GM19193 (cell line): ENCODE results near the gene NTSR2.

ENCODE experiments used
- POLR2A ChIP-seq: IDR thresholded peaks from 4 replicates; pipeline ENCODE4 v1.6.1; 2011; ENCODE audit not compliant: insufficient read depth, insufficient read length; ENCODE audit errors: extremely low read depth

Gene NTSR2

GRCh38 chr2:11657195-11657594 is 12.8 kb downstream of the NTSR2 start:
- no peak for TF ChIP-seq POLR2A

- no peak for TF ChIP-seq POLR2A
Measured at GRCh38 chr2:11656671-11657101, 13.3 kb downstream of the NTSR2 start.

GRCh38 chr2:11656252-11656651 is 13.7 kb downstream of the NTSR2 start:
- no peak for TF ChIP-seq POLR2A

DNA sequence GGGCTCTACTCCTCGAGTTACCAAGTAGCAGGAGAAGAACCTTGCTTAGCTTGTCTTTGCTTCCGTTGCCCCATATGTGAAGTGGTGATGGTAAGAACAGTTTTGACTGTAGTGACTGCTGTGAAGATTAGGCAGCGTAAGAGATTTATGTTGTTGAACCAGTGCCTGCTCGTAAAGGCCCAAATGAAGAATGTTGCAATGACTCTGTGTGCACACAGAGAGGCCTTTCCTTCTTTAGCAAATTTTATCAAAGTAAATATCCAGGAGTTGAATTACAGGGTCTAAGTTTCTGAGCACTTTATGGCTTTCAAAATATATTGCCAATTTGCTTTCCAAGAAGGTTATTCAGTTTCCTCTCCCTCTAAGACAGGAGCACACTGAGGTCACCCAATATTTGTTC is 14.5 kb downstream of the NTSR2 start:
- no peak for TF ChIP-seq POLR2A

- no peak for TF ChIP-seq POLR2A
Measured at GRCh38 chr2:11652553-11652952, 17.4 kb downstream of the NTSR2 start.

DNA sequence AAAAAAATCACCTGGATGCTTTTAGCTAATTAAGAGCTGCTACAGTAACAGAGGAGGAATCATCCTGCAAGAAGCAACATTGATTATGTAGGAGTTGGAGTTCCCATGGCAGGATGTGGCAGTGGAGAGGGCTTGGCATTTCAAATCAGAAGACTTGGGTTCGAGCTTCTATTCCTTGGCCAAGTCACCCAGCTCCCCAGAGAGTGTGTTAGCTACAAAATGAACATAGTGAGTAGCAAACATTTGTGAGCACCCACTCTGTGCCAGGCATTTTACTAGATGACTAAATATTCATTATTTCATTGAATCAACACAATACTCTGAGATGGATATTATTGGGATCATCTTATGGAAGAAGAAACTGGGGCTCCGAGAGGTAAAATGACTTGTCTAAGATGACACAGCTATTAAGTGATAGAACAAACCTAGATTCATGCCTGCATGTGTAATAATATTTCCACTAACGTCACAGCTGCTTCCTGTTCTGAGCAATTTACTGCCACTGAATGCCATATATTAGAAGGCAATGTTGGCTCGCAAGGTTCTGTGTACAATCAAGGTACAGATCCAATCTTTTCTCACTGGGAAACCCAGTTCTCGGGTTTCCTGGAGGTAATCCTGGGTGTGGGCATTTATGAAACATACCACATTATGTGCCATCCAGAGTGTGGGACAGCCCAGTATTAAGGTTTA is 18.0 kb downstream of the NTSR2 start:
- TF ChIP-seq POLR2A: no peak

GRCh38 chr2:11649093-11649492 is 20.9 kb downstream of the NTSR2 start:
- TF ChIP-seq POLR2A: no peak

- no peak for TF ChIP-seq POLR2A
Measured at GRCh38 chr2:11647834-11648600, 22.0 kb downstream of the NTSR2 start.

GRCh38 chr2:11646530-11646929 is 23.5 kb downstream of the NTSR2 start:
- TF ChIP-seq POLR2A: no peak

DNA sequence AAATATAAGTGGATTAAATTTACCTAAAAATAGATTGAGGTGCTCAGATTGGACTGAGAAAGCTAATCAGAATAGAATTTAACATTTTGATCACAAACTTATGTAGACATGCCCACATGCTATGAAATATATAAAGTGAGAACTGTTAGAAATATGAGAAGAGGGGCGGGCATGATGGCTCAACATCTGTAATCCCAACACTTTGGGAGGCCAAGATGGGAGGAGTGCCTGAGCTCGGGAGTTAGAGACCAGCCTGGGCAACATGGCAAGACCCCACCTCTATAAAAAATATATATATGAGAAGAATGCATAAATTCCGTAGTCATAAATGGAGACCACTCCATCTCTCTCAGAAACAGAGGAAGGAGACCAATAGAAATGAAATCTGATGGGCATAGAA is 25.7 kb downstream of the NTSR2 start:
- no peak for TF ChIP-seq POLR2A

DNA sequence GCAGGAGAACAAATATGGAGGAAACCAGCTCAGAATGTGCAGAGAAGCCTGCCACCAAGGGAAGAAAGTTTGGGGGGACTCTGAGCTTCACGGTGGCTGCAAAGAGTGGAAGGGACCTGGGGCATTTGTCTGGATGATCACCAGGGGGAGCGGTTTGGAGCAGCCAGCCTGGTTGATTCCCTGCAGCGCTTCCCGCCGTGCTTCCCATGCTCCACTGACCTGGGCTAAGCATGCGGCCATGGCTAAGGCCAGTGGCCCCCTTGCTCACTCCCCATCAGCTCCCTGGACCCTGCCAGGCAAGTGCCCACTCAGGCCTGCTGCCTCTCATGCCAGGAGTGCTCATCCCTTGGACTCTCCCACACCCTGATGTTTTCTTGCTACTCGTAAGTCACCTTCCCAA is 27.0 kb downstream of the NTSR2 start:
- TF ChIP-seq POLR2A: no peak

GRCh38 chr2:11640132-11640531 is 29.9 kb downstream of the NTSR2 start:
- no peak for TF ChIP-seq POLR2A

GRCh38 chr2:11639503-11639902 is 30.5 kb downstream of the NTSR2 start:
- no peak for TF ChIP-seq POLR2A

DNA sequence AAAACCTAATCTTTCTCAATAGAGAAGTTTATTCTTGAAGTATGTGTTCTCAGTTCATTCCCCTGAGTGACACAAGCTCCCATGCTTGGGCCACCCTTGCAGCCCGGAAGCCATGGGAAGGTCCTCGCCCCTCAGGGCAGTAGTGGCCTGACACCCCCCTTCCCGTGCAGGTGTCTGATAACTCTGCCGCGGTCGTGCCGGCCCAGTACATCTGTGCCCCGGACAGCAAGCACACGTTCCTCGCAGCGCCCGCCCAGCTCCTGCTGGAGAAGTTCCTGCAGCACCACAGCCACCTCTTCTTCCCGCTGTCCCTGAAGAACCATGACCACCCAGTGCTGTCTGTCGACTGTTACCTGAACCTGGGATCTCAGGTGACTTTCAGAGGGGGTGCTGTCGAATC is 32.4 kb downstream of the NTSR2 start:
- no peak for TF ChIP-seq POLR2A

DNA sequence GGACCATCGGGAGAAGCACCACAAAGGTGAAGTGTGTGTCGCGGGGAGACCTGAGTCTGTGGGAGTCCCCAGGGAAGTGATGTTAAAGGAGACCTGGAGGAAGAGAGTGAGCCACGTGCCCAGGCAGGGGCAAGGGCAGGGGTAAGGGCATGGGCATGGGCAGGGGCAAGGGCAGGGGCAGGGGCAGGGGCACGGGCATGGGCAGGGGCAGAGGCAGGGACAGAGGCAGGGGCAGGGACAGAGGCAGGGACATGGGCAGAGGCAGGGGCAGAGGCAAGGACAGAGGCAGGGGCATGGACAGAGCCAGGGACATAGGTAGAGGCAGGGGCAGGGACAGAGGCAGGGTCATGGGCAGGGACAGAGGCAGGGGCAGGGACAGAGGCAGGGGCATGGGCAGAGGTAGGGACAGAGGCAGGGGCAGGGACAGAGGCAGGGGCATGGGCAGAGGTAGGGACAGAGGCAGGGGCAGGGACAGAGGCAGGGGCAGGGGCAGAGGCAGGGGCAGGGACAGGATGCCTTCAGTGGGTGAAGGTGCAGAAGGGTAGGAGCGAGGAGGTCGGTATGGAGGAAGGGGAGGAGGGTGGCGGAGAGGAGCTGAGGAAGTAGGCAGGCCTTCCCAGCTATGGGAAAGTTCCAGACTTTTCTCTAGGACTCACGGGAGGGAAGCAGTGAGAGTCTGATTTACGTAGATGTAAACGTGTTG is 33.3 kb downstream of the NTSR2 start:
- TF ChIP-seq POLR2A: no peak

GRCh38 chr2:11635141-11635540 is 34.9 kb downstream of the NTSR2 start:
- no peak for TF ChIP-seq POLR2A
